Stimulated activated CD8-positive, alpha-beta memory T cell treated with anti-CD3 and anti-CD28 coated beads, Interleukin-15, amount 100 ng/mL, for 1 hour (primary cell): ENCODE results near the gene ZBTB8B.
"Not testable (repeated sequence)": the region's sequence is repeated elsewhere in the genome, so short reads cannot be mapped to it uniquely, and the experiment has no call there.

Source experiments
- DNase-seq: peaks from one replicate; pipeline ENCODE4 v3.0.0-alpha.2; 2020; ENCODE audit warnings: low read depth

ZBTB8B gene

DNA sequence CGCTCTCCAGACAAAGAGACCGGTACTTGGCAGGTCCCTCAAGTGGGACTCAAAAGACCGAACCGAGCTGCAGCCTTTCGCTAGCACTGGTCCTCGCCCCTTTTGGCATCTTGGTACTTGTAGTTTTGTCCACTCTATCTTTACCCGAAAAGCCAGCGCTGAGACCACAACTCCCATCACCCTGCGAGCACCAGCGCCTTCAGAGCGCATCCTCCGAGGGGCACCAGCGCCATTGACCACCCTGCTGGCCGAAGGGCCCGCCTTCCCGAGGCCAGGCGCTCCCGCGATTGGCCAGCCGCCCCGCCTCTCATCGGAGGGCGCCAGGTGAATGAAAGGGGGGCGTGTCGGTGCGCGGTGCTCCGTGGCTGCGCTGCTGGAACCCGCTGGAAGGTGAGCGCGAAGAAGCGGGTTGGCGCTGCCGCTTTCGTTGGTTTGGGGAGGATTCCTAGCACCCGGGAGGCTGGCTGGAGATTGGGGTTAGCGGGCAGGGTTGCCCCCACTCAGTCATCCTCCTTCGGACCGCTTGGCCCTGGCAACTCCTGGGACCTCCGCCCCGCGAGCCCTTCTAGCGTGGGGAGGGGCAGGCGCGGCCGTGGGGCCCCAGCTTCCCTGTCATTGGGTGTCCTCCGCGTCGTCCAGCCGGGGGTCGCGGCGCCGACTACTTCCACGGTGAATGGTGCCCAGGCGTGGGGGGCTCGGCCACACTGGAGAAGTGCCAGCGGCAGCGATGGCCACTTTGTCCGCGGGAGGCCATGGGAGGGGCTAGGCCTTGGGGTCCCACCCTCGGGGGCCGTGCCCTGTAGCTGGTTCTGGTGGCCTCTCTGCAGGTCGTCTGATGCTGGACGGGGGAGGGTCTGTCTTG, at the start of gene ZBTB8B:
Gene ZBTB8B (plus strand): TSS at position 357 of the 862 bp plus-strand sequence. CDS start 5,553 bp downstream, outside the sequence.
- DNase-seq, result no peak

DNA sequence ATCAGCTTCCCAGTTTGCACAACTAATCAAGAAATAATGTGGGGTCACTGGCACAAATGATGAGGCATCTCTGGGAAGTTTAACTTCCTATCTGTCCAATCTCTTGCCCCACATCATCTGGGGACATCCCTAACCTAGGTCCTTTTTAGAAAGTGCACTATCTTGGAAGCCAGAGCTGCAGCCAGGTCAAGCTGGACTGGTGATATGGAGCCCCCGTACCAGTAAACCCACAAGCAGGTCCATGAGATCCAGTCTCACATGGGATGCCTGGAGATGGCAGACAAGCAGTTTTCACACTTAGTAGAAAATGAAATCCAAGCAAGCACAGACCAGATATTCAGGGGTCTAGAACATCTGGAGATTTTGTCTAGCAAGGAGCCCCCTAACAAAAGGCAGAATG, 43.1 kb upstream of the ZBTB8B start:
- no peak for DNase-seq

- DNase-seq, result no peak
Measured at GRCh38 chr1:32426489-32427255, 38.2 kb upstream of the ZBTB8B start.

DNA sequence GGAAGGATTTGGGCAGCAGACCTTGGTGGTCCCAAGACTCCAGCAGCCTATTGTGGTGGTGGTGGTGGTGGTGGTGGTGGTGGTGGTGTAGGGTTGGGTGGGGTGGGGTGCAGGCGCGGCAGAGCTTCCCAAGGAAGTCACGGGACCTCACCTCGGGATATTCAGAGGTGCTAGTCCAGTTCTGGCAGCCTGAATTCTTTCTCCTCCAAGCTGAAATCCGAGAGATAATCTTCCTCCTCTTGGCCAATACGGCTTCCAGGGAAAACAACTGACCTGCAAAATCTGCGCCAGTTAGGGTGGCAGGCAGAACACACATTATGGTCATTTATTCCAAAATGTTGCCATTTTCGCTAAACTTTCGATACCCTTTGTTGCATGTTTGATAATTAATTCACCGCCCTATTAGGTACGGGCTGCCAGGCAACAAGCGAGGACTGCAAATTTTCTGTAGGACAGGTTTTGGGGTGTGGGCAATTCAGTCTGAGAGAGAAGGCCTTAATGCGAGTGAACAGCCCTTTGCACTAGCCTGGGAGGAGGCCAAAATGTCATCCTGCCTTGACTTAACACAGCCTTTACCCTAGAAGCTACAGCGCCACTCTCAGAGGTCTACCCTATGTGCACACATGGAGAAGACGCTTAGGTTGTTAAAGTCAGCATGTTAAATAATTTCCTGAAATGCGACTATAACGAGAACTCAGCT, 37.5 kb upstream of the ZBTB8B start:
- no peak for DNase-seq

DNA sequence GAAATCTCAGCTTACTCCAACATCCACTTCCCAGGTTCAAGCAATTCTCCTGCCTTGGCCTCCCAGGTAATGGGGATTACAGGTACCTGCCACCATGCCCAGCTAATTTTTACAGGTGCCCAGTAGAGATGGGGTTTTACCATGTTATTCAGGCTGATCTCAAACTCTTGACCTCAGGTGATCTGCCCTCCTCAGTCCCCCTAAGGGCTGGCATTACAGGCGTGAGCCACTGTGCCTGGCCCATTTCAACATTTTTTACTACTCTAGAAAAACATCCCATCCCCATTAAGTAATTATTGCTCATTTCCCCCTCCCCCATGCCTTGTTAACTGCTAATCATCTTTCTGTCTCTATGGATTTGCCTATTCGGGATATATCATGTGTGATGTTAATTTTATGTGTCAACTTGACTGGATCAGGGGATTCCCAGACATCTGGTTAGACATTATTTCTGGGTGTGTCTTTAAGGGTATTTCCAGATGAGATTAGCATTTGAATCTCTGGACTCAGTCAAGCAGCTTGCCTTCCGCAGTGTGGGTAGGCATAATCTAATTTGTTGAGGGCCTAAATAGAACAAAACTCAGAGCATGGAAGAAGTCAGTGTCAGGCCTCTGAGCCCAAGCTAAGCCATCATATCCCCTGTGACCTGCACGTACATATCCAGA, 33.0 kb upstream of the ZBTB8B start:
- DNase-seq, result no peak

GRCh38 chr1:32438136-32438535, 26.7 kb upstream of the ZBTB8B start:
- DNase-seq, result no peak

- DNase-seq, result not testable (repeated sequence)
Measured at GRCh38 chr1:32438777-32439176, 26.1 kb upstream of the ZBTB8B start.

DNA sequence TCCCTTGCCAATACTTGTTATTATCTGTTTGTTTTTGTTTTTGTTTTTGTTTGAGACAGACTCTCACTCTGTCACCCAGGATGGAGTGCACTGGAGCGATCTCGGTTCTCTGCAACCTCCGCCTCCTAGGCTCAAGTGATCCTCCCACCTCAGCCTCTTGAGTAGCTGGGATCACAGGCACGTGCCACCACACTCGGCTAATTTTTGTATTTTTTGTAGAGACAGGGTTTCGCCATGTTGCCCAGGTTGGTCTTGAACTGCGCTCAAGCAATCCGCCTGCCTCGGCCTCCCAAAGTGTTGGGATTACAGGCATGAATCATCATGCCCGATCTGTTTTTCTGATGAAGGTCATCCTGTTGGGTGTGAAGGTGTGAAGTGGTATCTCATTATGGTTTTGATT, 23.4 kb upstream of the ZBTB8B start:
- not testable (repeated sequence) for DNase-seq

- DNase-seq, result no peak
Measured at GRCh38 chr1:32447469-32448185, 17.2 kb upstream of the ZBTB8B start.

- not testable (repeated sequence) for DNase-seq
Measured at GRCh38 chr1:32448186-32448772, 16.6 kb upstream of the ZBTB8B start.

DNA sequence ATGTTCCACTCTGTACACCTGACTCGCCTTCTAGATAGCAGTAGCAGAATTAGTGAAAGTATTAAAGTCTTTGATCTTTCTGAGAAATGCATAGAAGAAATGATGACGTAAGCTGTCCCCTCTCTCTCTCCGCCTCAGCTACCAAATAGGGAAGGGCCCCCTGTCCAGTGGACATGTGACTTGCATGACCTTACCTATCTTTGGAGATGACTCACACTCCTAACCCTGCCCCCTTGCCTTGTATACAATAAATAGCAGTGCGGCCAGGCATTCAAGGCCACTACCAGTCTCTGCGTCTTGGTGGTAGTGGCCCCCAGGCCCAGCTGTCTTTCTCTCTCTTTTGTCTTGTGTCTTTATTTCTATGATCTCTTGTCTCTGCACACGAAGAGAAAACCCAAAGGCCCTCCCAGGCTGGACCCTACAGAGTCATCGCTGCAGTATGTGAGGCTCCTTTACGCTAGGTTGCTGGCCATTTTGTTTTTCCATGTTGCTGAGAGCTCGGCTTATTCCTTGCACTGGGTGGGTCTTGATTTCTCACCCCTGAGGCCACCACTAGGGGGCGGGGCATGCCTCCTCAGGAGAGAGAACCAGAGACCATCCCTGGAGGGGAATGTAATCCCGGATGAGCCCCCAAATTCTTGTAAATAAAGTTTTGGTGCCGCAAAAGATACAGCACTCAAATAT, 16.0 kb upstream of the ZBTB8B start:
- DNase-seq, result no peak

- not testable (repeated sequence) for DNase-seq
Measured at GRCh38 chr1:32449457-32449831, 15.4 kb upstream of the ZBTB8B start.

GRCh38 chr1:32454726-32455125, 10.1 kb upstream of the ZBTB8B start:
- DNase-seq, result no peak

DNA sequence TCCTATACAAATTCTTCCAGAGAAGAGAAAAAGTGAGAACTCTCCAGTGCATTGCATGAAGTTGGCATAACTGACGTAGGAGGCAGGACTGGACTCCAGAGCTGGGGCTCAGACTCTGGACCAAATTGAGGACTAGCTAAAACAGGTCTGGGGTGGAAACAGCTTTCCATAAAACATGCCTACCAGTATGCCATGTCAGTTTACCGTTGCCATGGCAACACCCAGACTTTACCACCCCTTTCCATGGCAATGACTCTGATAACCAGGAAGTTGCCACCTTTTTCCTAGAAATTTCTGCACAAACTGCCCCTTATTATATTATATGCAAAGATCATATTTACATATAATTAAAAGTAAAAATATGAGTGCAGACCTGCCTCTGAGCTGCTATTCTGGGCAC, 8.9 kb upstream of the ZBTB8B start:
- no peak for DNase-seq

DNA sequence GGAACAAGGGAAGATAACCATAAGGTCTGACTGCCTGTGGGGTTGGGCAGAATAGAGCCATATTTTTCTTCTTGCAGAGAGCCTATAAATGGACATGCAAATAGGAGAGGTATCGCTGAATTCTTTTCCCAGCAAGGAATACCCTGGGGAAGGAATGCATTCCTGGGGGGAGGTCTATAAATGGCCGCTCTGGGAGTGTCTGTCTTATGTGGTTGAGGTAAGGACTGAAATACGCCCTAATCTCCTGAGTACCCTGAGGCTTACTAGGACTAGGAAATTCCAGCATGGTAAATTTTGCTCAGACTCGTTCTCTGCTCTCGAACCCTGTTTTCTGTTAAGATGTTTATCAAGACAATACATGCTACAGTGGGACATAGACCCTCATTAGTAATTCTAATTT, 6.1 kb upstream of the ZBTB8B start:
- not testable (repeated sequence) for DNase-seq

DNA sequence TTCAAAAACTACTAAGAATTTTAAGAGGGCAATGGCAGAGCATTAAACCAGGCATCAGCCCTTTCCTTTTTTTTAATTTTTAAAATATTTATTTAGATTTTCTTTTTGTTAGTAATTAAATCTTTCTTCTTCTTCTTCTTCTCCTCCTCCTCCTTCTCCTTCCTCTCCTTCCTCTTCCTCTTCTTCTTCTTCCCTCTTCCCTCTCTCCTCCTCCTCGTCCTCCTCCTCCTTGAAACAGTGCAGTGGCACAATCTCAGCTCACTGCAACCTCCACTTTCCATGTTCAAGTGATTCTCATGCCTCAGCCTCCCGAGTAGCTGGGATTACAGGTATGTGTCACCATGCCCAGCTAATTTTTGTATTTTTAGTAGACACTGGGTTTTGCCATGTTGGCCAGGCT, 1.9 kb upstream of the ZBTB8B start:
- DNase-seq, result not testable (repeated sequence)

DNA sequence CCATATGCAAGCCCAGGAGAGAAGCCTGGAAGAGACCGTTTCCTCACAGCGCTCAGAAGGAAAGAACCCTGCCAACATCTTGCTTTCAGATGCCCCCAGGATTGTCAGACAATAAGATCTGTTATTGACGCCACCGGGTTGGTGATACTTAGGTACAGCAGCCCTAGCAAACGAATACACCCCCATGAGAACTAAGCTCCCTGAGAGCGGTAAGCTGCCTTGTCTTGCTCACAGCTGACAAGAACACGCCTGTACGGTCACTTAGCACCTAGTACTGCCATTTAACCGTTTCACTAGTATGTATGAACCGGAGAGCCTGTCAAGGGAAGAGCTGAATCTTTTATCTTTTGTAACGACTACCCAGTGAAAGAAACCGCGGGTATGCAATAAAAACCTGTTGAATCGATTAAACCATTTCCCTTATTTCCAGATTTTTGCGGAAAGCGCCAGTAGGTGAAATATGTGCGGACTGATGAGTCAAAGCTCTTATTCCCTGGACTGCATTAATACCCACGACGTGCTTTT, 619 bp upstream of the ZBTB8B start:
- no peak for DNase-seq

DNA sequence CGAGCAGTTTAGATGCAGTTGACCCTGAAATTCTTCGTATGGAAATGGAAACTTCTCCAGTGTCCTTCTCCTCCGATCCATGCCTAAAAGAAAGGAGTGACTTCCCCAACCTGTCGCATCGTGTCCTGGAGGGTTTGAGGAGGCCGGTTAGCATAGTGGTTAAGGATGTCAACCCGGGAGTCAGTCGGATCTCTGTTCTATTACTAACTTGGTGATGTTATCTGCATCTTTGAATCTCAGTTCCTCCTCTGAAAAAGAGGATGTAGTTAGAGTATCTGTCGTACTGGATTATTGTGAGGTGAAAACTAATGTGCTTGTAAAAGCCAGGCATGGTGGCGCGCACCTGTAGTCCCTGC, 684 bp downstream of the ZBTB8B start:
- DNase-seq, result no peak

DNA sequence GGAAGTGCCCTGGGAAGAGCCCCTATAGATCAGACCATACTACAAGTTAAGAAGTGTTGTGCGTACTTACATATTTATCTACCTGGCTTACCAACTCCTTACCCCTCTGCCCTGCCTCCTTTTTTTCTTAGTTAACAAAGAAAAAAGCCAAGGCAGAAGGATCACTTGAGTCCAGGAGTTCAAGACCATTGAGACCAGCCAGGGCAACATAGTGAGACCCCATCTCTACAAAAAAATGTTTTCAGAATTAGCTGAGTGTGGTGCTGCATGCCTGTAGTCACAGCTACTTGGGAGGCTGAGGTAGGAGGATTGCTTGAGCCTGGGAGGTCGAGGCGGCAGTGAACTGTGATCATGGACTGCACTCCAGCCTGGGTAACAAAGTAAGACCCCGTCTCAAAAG, 1.9 kb downstream of the ZBTB8B start:
- DNase-seq, result no peak

DNA sequence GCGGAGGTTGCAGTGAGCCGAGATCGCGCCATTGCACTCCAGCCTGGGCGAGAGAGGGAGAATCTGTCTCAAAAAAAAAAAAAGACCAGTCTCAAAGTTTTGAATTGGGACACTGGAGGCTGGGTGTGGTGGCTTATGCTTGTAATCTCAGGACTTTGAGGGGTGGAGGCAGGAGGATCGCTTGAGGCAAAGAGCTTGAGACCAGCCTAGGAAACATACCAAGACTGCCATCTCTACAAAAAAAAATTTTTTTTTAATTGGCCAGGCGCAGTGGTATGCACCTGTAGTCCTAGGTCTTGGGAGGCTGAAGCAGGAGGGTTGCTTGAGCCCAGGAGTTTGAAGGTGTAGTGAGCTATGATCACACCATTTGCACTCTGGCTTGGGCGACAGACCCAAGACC, 3.9 kb downstream of the ZBTB8B start:
- DNase-seq, result no peak
